Stimulated activated naive CD8-positive, alpha-beta T cell treated with anti-CD3 and anti-CD28 coated beads, Interleukin-15, Interleukin-2, amounts not matched to agents 100 U/mL and 50 U/mL, for 24 hours (primary cell): Measurements from ENCODE around the gene OGN.
"Not testable (repeated sequence)": the region's sequence is repeated elsewhere in the genome, so short reads cannot be mapped to it uniquely, and the experiment has no call there.

Experiments
- ATAC-seq: fragments of 150-1000 bp; cut with Tn5 transposase; one replicate; pipeline ENCODE4 v1.10.0; 2021
- DNase-seq: peaks from one replicate; pipeline ENCODE4 v3.0.0; 2021

OGN gene

GRCh38 chr9:92404042-92404836, at the start of gene OGN:
OGN (minus strand) TSS chr9:92404578; CDS start chr9:92403407, 1,171 bp downstream.
- DNase-seq (no peak), ATAC-seq (no peak)

- DNase-seq (no peak), ATAC-seq (no peak)
Measured at GRCh38 chr9:92446536-92446935, 42.2 kb upstream of the OGN start.

- no peak for DNase-seq
- ATAC-seq = no peak
Measured at GRCh38 chr9:92444841-92445240, 40.5 kb upstream of the OGN start.

GRCh38 chr9:92440751-92441046, 36.3 kb upstream of the OGN start:
- DNase-seq (no peak), ATAC-seq (peak; percentile 43)

- ATAC-seq = no peak
Measured at GRCh38 chr9:92439921-92440750, 35.8 kb upstream of the OGN start.

GRCh38 chr9:92438900-92439526, 34.6 kb upstream of the OGN start:
- DNase-seq (no peak), ATAC-seq (no peak)

More at GRCh38 chr9:92439921-92440750, 35.8 kb upstream of the OGN start:
- DNase-seq = no peak

- ATAC-seq (no peak), DNase-seq (no peak)
Measured at GRCh38 chr9:92435263-92435662, 30.9 kb upstream of the OGN start.

GRCh38 chr9:92432972-92433548, 28.7 kb upstream of the OGN start:
- DNase-seq = no peak
- no peak for ATAC-seq

- DNase-seq = no peak
- ATAC-seq = no peak
Measured at GRCh38 chr9:92432350-92432749, 28.0 kb upstream of the OGN start.

GRCh38 chr9:92429836-92430235, 25.5 kb upstream of the OGN start:
- no peak for DNase-seq

GRCh38 chr9:92426501-92427145, 22.2 kb upstream of the OGN start:
- ATAC-seq (no peak), DNase-seq (no peak)

More at GRCh38 chr9:92429836-92430235, 25.5 kb upstream of the OGN start:
- ATAC-seq = no peak

GRCh38 chr9:92425474-92425873, 21.1 kb upstream of the OGN start:
- no peak for ATAC-seq
- no peak for DNase-seq

GRCh38 chr9:92424340-92424739, 20.0 kb upstream of the OGN start, which contains the start of gene OMD:
OMD (minus strand) TSS chr9:92424471; CDS start chr9:92417558, 6,913 bp downstream.
- DNase-seq = no peak
- no peak for ATAC-seq

GRCh38 chr9:92423612-92424011, 19.2 kb upstream of the OGN start:
- no peak for DNase-seq
- no peak for ATAC-seq

GRCh38 chr9:92422611-92423338, 18.4 kb upstream of the OGN start:
- no peak for ATAC-seq

GRCh38 chr9:92414566-92414965, 10.2 kb upstream of the OGN start:
- ATAC-seq = no peak
- DNase-seq = no peak

More at GRCh38 chr9:92422611-92423338, 18.4 kb upstream of the OGN start:
- no peak for DNase-seq

GRCh38 chr9:92411157-92411556, 6.8 kb upstream of the OGN start:
- DNase-seq, ATAC-seq: not testable (repeated sequence)

GRCh38 chr9:92408747-92409478, 4.5 kb upstream of the OGN start:
- ATAC-seq = no peak
- DNase-seq = no peak

GRCh38 chr9:92407818-92408217, 3.4 kb upstream of the OGN start:
- no peak for DNase-seq
- ATAC-seq = no peak

- ATAC-seq (peak; percentile 54), DNase-seq (peak; percentile 11)
Measured at GRCh38 chr9:92406477-92406876, 2.1 kb upstream of the OGN start.

- DNase-seq (no peak), ATAC-seq (no peak)
Measured at GRCh38 chr9:92405818-92406217, 1.4 kb upstream of the OGN start.
